H1 (cell line): ENCODE data around the gene SUGP1. TPM values are rescaled to one million over a fixed set of nuclear protein-coding genes. Genes with fewer than 3 reads are reported as not detected.

Experiments used
- EZH2 ChIP-seq: fragments of 200-600 bp; sonication (generic); IDR thresholded peaks from 2 replicates; pipeline ENCODE4 v1.7.1; 2012; ENCODE audit warnings: low read depth, mild to moderate bottlenecking, moderate library complexity, low read length, inconsistent platforms; ENCODE audit not compliant: severe bottlenecking
- RAD21 ChIP-seq, 2 experiments: IDR thresholded peaks in 1 of 2; conservative IDR thresholded peaks in 1 of 2; 2 replicates each; pipeline ENCODE4 v1.6.1; 2011; ENCODE audit warnings: low read depth in 2 of 2, low read length in 2 of 2, improper control_type of control experiment in 1 of 2, inconsistent platforms in 1 of 2, mild to moderate bottlenecking in 1 of 2, moderate library complexity in 1 of 2
- ZNF274 ChIP-seq: IDR thresholded peaks from 2 replicates; pipeline ENCODE4 v1.7.0; 2012; ENCODE audit warnings: low read length, borderline replicate concordance; ENCODE audit errors: extremely low read depth
- polyA plus RNA-seq, 7 experiments: library from polyadenylated mRNA; depleted of rRNA in 3 of 7; stranded (reverse) in 5 of 7; unstranded in 2 of 7; fragments of >200 nt in 5 of 7; fragments of 200-250 nt in 2 of 7; gene quantifications; 1 replicate in 5 of 7; 2 replicates in 1 of 7; 4 replicates in 1 of 7; pipeline versions ENCODE4 v1.2.1 to v1.2.3, GENCODE V29; 2011 to 2013; ENCODE audit warnings: missing spikeins in 2 of 7, mixed read lengths in 2 of 7
- total RNA-seq: library from RNA; stranded (reverse); fragmentation: NEBNext Ultra II Directional; extraction: Animal tissue kit (Norgen Biotek cat#: 25700); gene quantifications from 2 replicates; pipeline ENCODE4 v1.2.1, GENCODE V29; 2021

SUGP1 gene
- total and polyA plus RNA-seq, 2 of the 8 experiments (the other 6 are each of a cell fraction or from before 2014, with no cell fraction given), result 38.5 to 65.2 TPM

- TF ChIP-seq RAD21 (IDR thresholded peaks at IDR 0.05 in 1 of 2, conservative IDR thresholded peaks at IDR 0.05 in 1 of 2; ENCODE audit: low read depth in 2 of 2, low read length in 2 of 2), result no peak
- no peak for TF ChIP-seq ZNF274
- TF ChIP-seq EZH2, result no peak
Measured at GRCh38 chr19:19343016-19343362, 22.7 kb upstream of the SUGP1 start (continued).
